ENCODE results near the gene SRGAP3.

Gene SRGAP3

DNA sequence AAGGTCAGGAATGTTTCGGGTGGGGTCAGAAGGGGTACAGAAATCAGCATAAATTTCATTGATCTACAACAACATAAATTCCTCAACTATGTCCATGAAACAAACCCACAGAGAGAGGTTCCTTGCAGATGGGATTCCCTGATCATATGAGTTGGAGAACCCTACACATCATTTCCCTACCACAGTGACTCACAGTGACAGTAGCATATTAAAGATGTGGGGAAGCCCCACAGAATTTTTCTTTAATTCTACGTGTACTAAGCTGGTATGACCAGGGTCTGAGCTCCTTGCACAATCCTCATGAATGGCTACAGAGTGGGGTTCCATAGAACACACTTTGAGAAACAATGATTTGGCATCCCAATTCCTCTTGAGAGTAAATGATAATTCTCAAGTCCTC lies 169.3 kb downstream of the SRGAP3 start:
- no peak overlapping the region for H3K27ac ChIP-seq
- TF ChIP-seq, protein P1, sequence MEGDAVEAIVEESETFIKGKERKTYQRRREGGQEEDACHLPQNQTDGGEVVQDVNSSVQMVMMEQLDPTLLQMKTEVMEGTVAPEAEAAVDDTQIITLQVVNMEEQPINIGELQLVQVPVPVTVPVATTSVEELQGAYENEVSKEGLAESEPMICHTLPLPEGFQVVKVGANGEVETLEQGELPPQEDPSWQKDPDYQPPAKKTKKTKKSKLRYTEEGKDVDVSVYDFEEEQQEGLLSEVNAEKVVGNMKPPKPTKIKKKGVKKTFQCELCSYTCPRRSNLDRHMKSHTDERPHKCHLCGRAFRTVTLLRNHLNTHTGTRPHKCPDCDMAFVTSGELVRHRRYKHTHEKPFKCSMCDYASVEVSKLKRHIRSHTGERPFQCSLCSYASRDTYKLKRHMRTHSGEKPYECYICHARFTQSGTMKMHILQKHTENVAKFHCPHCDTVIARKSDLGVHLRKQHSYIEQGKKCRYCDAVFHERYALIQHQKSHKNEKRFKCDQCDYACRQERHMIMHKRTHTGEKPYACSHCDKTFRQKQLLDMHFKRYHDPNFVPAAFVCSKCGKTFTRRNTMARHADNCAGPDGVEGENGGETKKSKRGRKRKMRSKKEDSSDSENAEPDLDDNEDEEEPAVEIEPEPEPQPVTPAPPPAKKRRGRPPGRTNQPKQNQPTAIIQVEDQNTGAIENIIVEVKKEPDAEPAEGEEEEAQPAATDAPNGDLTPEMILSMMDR (conservative IDR thresholded peaks at IDR 0.05), result no peak

- no peak overlapping the region for H3K27ac ChIP-seq
These were observed 169.8 kb downstream of the SRGAP3 start for GRCh38 chr3:9079676-9080075.

GRCh38 chr3:9078561-9079240 lies 170.7 kb downstream of the SRGAP3 start:
- TF ChIP-seq, protein P1 (conservative IDR thresholded peaks at IDR 0.05), result peak; percentile 47
- H3K27ac ChIP-seq, result no peak overlapping the region

More at GRCh38 chr3:9079676-9080075, 169.8 kb downstream of the SRGAP3 start:
- TF ChIP-seq, protein P1 (conservative IDR thresholded peaks at IDR 0.05), result no peak

DNA sequence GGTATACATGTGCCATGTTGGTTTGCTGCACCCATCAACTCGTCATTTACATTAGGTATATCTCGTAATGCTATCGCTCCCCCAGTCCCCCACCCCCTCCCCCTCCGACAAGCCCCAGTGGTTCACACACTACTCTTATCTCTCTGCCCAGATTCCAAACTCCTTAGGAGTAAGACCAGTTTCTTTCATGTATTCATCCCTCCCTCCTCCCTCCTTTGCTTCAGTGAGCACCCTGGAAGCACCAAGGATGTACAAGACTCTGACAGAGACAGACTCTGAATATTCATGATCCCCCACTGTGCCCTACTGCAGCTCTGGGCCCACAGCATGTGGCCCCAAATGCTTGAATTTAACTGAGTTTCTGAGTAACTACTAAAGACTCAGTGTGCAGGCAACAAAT lies 172.4 kb downstream of the SRGAP3 start:
- TF ChIP-seq, protein P1 (conservative IDR thresholded peaks at IDR 0.05), result no peak
- no peak overlapping the region for H3K27ac ChIP-seq

DNA sequence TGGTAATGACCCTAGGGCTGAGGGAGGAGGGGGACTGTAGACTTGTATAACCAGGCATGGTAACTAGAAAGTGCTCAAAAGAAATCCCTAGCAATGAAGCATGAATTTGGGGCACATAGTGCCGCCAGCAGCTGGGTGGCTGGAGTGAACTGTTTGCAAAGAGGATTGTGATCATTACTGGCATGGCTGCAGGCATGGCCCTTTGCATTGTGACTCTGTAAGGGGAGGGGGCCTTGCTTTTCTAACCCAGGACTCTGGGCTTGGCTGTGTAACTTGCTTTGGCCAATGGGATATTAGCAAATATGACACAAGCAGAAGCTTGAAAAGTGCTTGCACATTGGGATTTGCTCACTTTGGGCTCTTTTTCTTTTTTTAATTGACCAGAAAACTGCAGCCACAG lies 173.7 kb downstream of the SRGAP3 start:
- TF ChIP-seq, protein P1 (conservative IDR thresholded peaks at IDR 0.05), result no peak
- H3K27ac ChIP-seq, result no peak overlapping the region

DNA sequence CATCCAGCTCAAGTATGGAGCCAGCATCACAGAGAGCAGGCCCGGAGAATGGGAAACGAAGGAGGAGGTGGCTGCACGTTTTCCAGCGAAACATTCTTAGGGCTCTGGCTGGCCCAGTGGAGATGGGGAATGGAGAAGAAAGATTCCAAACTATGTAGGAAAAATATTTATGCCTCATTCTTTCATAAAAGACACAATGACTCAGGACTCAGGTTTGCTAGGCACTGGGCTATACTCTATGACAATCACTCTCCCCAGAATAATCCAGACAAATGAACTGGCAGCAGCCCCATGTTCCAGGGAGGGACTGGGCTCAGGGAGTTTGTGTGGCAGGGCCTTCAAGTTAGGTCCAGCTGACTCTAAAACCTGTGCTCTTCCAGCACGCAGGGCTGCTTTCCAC lies 175.4 kb downstream of the SRGAP3 start:
- TF ChIP-seq, protein P1 (conservative IDR thresholded peaks at IDR 0.05), result no peak

DNA sequence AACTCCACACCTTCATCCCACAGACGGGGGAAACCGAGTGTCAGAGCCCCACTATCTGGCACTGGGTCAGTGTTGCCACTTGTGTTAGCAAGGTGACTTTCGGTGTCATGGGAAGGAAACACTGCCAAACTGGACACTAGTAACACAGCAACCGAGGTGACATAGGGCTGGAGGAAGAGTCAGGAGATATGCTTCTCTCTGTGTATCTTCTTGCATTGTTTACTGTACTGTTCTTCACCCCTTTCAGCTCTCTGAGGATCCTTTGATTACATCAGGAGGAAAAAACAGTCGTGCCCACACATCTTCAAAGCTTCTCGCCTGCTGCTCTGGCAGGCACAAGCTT lies 176.8 kb downstream of the SRGAP3 start:
- TF ChIP-seq, protein P1 (conservative IDR thresholded peaks at IDR 0.05), result no peak

More for the DNA sequence above, 175.4 kb downstream of the SRGAP3 start:
- H3K27ac ChIP-seq, result no peak overlapping the region

More for the DNA sequence above, 176.8 kb downstream of the SRGAP3 start:
- no peak overlapping the region for H3K27ac ChIP-seq

All from VCaP (cell line).